ENCODE data around the gene TOX3.
A peak's percentile ranks its signal among the peaks of the same experiment; 100 is the strongest.

- TF ChIP-seq CTCF (conservative IDR thresholded peaks at IDR 0.05; ENCODE audit: low read depth, low read length) (peak; percentile 62), EZH2 (IDR thresholded peaks at IDR 0.05; ENCODE audit: borderline replicate concordance, low read depth, low read length, poor library complexity, severe bottlenecking) (no peak)
Measured at GRCh38 chr16:52581530-52581929, 34.6 kb upstream of the TOX3 start.
